Ovary (tissue), 3 donors: ENCODE results near the gene PTPN18.

Experiments
- CTCF ChIP-seq, 3 donors: fragments of 450-650 bp in 2 of 3; fragments of 200-600 bp in 1 of 3; IDR thresholded peaks; one replicate each; pipeline versions ENCODE4 v1.5.1 to v1.8.0; 2016 to 2022; ENCODE audit warnings: antibody characterized with exemption in 3 of 3, mild to moderate bottlenecking in 1 of 3
- POLR2A ChIP-seq: fragments of 450-650 bp; IDR thresholded peaks from one replicate; pipeline ENCODE4 v1.6.1; 2017; ENCODE audit warnings: antibody characterized with exemption, mild to moderate bottlenecking, moderate library complexity
- donor health status: DM: no; HTN: no; CAD: no.

DNA sequence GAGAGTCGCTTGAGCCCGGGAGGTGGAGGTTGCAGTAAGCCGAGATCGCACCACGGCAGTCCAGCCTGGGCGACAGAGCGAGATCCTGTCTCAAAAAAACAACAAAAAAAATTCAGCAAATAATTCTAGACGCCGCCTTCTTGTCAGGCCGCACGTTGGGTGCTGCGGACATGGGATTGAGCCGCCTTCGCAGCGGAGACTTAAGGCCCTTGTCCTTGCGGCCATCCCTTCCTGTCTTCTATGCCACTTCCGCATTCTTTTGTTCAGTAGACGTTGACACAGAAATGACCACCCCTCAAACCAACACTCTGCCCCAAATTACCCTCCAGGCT lies 15.8 kb downstream of the PTPN18 start:
- TF ChIP-seq CTCF (IDR thresholded peaks at IDR 0.05) = no peak
- TF ChIP-seq POLR2A = no peak
